Heart left ventricle (tissue), 13 donors: ENCODE measurements around the gene MYO10.

Experiments
- POLR2A ChIP-seq, 2 donors: fragments of 450-650 bp; IDR thresholded peaks; one replicate each; pipeline ENCODE4 v1.6.1; 2017; ENCODE audit warnings: antibody characterized with exemption in 2 of 2, mild to moderate bottlenecking in 2 of 2, moderate library complexity in 2 of 2
- TF ChIP-seq, protein P1 (sequence below), 12 donors: fragments of 200-600 bp; sonication (generic) in 4 of 12; IDR thresholded peaks; one replicate each; pipeline versions ENCODE4 v1.5.0 to v1.8.0; 2018 to 2022; ENCODE audit warnings: antibody characterized with exemption in 12 of 12, mild to moderate bottlenecking in 5 of 12
- donor health status: ischemic (EF 13 %, LVEDD 7.1; RV severe dilation, severe dysfunction).
- donor health status: DM: no; HTN: yes; CAD: no.
- donor health status: DM: no; HTN: no; CAD: no.
- donor health status: ischemic (EF 25% LVEDD 6.9; RV normal size, moderate dysfunction).
- donor health status: ischemic (EF 25% LVEDD 5.7; RV mildly dilated, moderate dysfunction).
- donor health status: ischemic (EF 35%, LVEDD 5.7; RV mildly dilated, moderate dysfunction).
- donor health status: nonischemic (EF 11% LVEDD 7.7; RV severe dilation, severe dysfunction).
- donor health status: DM: yes; HTN: yes; CAD: no.
- donor health status: PGD.
- donor health status: ischemic (EF 29% LVEDD 5.4; RV normal size, mild dysfunction).
- donor health status: nonischemic (EF 23%, LVEDD 6.1; RV moderate dilation, normal function).

GRCh38 chr5:16929831-16930230 lies 6.3 kb downstream of the MYO10 start:
- TF ChIP-seq, protein P1, sequence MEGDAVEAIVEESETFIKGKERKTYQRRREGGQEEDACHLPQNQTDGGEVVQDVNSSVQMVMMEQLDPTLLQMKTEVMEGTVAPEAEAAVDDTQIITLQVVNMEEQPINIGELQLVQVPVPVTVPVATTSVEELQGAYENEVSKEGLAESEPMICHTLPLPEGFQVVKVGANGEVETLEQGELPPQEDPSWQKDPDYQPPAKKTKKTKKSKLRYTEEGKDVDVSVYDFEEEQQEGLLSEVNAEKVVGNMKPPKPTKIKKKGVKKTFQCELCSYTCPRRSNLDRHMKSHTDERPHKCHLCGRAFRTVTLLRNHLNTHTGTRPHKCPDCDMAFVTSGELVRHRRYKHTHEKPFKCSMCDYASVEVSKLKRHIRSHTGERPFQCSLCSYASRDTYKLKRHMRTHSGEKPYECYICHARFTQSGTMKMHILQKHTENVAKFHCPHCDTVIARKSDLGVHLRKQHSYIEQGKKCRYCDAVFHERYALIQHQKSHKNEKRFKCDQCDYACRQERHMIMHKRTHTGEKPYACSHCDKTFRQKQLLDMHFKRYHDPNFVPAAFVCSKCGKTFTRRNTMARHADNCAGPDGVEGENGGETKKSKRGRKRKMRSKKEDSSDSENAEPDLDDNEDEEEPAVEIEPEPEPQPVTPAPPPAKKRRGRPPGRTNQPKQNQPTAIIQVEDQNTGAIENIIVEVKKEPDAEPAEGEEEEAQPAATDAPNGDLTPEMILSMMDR (IDR thresholded peaks at IDR 0.05), result no peak
- TF ChIP-seq POLR2A (IDR thresholded peaks at IDR 0.05), result no peak
